Measurements from ENCODE around the gene CYTH4.

- no peak for TF ChIP-seq POLR2A (IDR thresholded peaks at IDR 0.05; ENCODE audit: low read depth, low read length)
- TF ChIP-seq CTCF (IDR thresholded peaks at IDR 0.05; ENCODE audit: extremely low read depth in 1 of 2, insufficient read depth in 1 of 2, low read depth in 1 of 2, low read length in 2 of 2), result no peak
- TF ChIP-seq POLR2AphosphoS5 (IDR thresholded peaks at IDR 0.05; ENCODE audit: insufficient read depth, low read depth, low read length), result no peak
- no peak for TF ChIP-seq EZH2 (IDR thresholded peaks at IDR 0.05; ENCODE audit: borderline replicate concordance, low read depth, low read length, severe bottlenecking)
Measured at GRCh38 chr22:37316405-37316804, 34.1 kb downstream of the CYTH4 start.

Measured in endothelial cell of umbilical vein (primary cell).